GM18502 (cell line): ENCODE measurements around the gene KMT2B.

Experiments used
- ATAC-seq: cut with Tn5 transposase; IDR thresholded peaks from one replicate; pipeline ENCODE4 v1.9.1; 2021; ENCODE audit warnings: mild to moderate bottlenecking; ENCODE audit not compliant: unreplicated experiment, poor library complexity

Gene KMT2B

GRCh38 chr19:35775298-35776101 lies 57.7 kb downstream of the KMT2B start, which contains the start of gene ARHGAP33:
TSS of gene ARHGAP33 (plus strand) at chr19:35775564. CDS start at chr19:35775659, 95 bp downstream.
- ATAC-seq, result peak; percentile 93

- no peak for ATAC-seq
Observed at GRCh38 chr19:35776102-35776788, 58.4 kb downstream of the KMT2B start.

GRCh38 chr19:35777086-35777841 lies 59.5 kb downstream of the KMT2B start:
- ATAC-seq, result no peak

GRCh38 chr19:35777961-35778360 lies 60.2 kb downstream of the KMT2B start:
- ATAC-seq, result no peak

- no peak for ATAC-seq
Observed at GRCh38 chr19:35779033-35779432, 61.2 kb downstream of the KMT2B start.

GRCh38 chr19:35780058-35780457 lies 62.3 kb downstream of the KMT2B start:
- no peak for ATAC-seq

GRCh38 chr19:35780717-35781116 lies 62.9 kb downstream of the KMT2B start:
- ATAC-seq, result no peak

GRCh38 chr19:35781650-35782049 lies 63.8 kb downstream of the KMT2B start:
- no peak for ATAC-seq

- no peak for ATAC-seq
Observed at GRCh38 chr19:35782589-35782988, 64.8 kb downstream of the KMT2B start.

GRCh38 chr19:35783469-35784434 lies 65.9 kb downstream of the KMT2B start:
- no peak for ATAC-seq

- no peak for ATAC-seq
Observed at GRCh38 chr19:35784503-35785338, 66.9 kb downstream of the KMT2B start.

GRCh38 chr19:35785339-35785627 lies 67.5 kb downstream of the KMT2B start:
- ATAC-seq, result no peak

GRCh38 chr19:35786299-35787160 lies 68.7 kb downstream of the KMT2B start:
- ATAC-seq, result no peak

GRCh38 chr19:35787227-35787799 lies 69.5 kb downstream of the KMT2B start:
- no peak for ATAC-seq
